Skeletal muscle satellite cell (primary cell): ENCODE data around the gene CLEC1B.
"Not testable (repeated sequence)": the region's sequence is repeated elsewhere in the genome, so short reads cannot be mapped to it uniquely, and the experiment has no call there.

Source experiments
- H3K27me3 ChIP-seq: 2 replicates; pipeline ENCODE4 v1.7.0; 2013; ENCODE audit warnings: low read length; ENCODE audit not compliant: control insufficient read depth, insufficient read depth
- H3K36me3 ChIP-seq: 2 replicates; pipeline ENCODE4 v1.7.0; 2013; ENCODE audit warnings: mild to moderate bottlenecking, control low read depth, low read length; ENCODE audit not compliant: insufficient read depth
- H3K4me1 ChIP-seq: 2 replicates; pipeline ENCODE4 v1.7.0; 2013; ENCODE audit warnings: low read length; ENCODE audit not compliant: control insufficient read depth, insufficient read depth
- H3K4me2 ChIP-seq: 2 replicates; pipeline ENCODE4 v1.7.0; 2013; ENCODE audit warnings: mild to moderate bottlenecking, low read length
- H3K4me3 ChIP-seq: 2 replicates; pipeline ENCODE4 v1.7.0; 2013; ENCODE audit warnings: low read length
- H3K9ac ChIP-seq: 2 replicates; pipeline ENCODE4 v1.7.0; 2013; ENCODE audit warnings: mild to moderate bottlenecking, low read depth, low read length, moderate library complexity
- H3K9me3 ChIP-seq: replicated peaks from 2 replicates; pipeline ENCODE4 v1.7.0; 2013; ENCODE audit warnings: mild to moderate bottlenecking, control low read depth, low read length

CLEC1B gene

DNA sequence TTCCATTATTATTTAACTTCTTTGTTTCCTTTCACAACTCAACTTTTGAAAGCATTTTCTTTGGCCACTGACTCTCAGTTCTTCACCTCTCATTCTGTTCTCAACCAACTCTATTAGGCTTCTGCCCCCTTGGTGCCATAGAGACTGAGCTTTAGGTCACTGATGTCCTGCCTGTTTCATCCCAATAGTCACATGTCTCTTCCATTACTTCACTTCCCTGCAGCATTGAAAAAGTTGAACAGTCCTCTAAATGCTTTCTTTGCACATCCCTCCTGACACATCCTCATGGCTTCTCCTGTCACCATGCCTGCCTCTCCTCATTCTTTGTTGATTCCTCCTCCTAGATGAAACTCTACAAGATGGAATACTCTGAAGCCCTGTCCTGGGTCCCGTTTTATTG lies 25.0 kb downstream of the CLEC1B start:
- H3K4me1 ChIP-seq, result no peaks in the 10 kb centered on the region
- H3K4me3 ChIP-seq, result no peak overlapping the region
- no peak overlapping the region for H3K4me2 ChIP-seq
- H3K36me3 ChIP-seq, result no peaks in the 10 kb centered on the region
- H3K9ac ChIP-seq, result no peak overlapping the region
- no peaks in the 10 kb centered on the region for H3K27me3 ChIP-seq
- no peaks in the 10 kb centered on the region for H3K9me3 ChIP-seq

- no peak within 1 kb of the TSS for H3K4me3 ChIP-seq
- no peak within 1 kb of the TSS for H3K4me2 ChIP-seq
- no peaks in the 10 kb centered on the region for H3K27me3 ChIP-seq
- no peaks in the 10 kb centered on the region for H3K9me3 ChIP-seq
- H3K36me3 ChIP-seq, result no peaks in the 10 kb centered on the region
- H3K4me1 ChIP-seq, result no peaks in the 10 kb centered on the region
- H3K9ac ChIP-seq, result no peak within 1 kb of the TSS
These were observed 27.7 kb downstream of the CLEC1B start, which contains the start of gene CLEC12A for GRCh38 chr12:9971181-9971580. Gene CLEC12A (plus strand): TSS chr12:9971409. CDS start chr12:9971597, 188 bp downstream.

- Histone ChIP-seq H3K36me3 (no peaks in the 10 kb centered on the region), H3K4me2 (no peak overlapping the region), H3K9ac (no peak overlapping the region), H3K4me3 (no peak overlapping the region), H3K4me1 (no peaks in the 10 kb centered on the region), H3K9me3 (no peaks in the 10 kb centered on the region), H3K27me3 (no peaks in the 10 kb centered on the region)
These were observed 29.2 kb downstream of the CLEC1B start for GRCh38 chr12:9969673-9970072.

- no peaks in the 10 kb centered on the region for H3K27me3 ChIP-seq
- H3K36me3 ChIP-seq, result no peaks in the 10 kb centered on the region
- H3K4me1 ChIP-seq, result no peaks in the 10 kb centered on the region
These were observed 37.0 kb downstream of the CLEC1B start for GRCh38 chr12:9961901-9962300.

GRCh38 chr12:9961106-9961505 lies 37.8 kb downstream of the CLEC1B start:
- Histone ChIP-seq H3K4me1 (no peaks in the 10 kb centered on the region), H3K4me3 (no peak overlapping the region), H3K27me3 (no peaks in the 10 kb centered on the region), H3K9me3 (no peaks in the 10 kb centered on the region), H3K9ac (no peak overlapping the region), H3K36me3 (no peaks in the 10 kb centered on the region), H3K4me2 (no peak overlapping the region)

More at GRCh38 chr12:9961901-9962300, 37.0 kb downstream of the CLEC1B start:
- no peak overlapping the region for H3K4me3 ChIP-seq
- H3K9ac ChIP-seq, result no peak overlapping the region
- no peak overlapping the region for H3K4me2 ChIP-seq
- no peaks in the 10 kb centered on the region for H3K9me3 ChIP-seq

GRCh38 chr12:9960590-9960989 lies 38.3 kb downstream of the CLEC1B start:
- Histone ChIP-seq H3K4me1 (no peaks in the 10 kb centered on the region), H3K36me3 (no peaks in the 10 kb centered on the region), H3K4me2 (no peak overlapping the region), H3K9ac (no peak overlapping the region), H3K4me3 (no peak overlapping the region), H3K9me3 (no peaks in the 10 kb centered on the region), H3K27me3 (no peaks in the 10 kb centered on the region)

- Histone ChIP-seq H3K4me2 (no peak overlapping the region), H3K4me1 (no peaks in the 10 kb centered on the region), H3K27me3 (no peaks in the 10 kb centered on the region), H3K9me3 (no peaks in the 10 kb centered on the region), H3K36me3 (no peaks in the 10 kb centered on the region), H3K4me3 (no peak overlapping the region), H3K9ac (no peak overlapping the region)
These were observed 41.1 kb downstream of the CLEC1B start for GRCh38 chr12:9957834-9958233.

DNA sequence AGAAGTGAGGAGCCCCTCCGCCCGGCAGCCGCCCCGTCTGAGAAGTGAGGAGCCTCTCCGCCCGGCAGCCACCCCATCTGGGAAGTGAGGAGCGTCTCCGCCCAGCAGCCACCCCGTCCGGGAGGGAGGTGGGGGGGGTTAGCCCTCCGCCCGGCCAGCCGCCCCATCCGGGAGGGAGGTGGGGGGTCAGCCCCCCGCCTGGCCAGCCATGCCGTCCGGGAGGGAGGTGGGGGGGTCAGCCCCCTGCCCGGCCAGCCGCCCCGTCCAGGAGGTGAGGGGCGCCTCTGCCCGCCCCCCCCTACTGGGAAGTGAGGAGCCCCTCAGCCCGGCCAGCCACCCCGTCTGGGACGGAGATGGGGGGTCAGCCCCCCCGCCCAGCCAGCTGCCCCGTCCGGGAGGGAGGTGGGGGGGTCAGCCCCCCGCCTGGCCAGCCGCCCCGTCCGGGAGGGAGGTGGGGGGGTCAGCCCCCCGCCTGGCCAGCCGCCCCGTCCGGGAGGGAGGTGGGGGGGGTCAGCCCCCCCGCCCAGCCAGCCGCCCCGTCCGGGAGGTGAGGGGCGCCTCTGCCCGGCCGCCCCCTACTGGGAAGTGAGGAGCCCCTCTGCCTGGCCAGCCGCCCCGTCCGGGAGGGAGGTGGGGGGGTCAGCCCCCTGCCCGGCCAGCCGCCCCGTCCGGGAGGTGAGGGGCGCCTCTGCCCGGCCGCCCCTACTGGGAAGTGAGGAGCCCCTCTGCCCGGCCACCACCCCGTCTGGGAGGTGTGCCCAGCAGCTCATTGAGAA lies 45.8 kb downstream of the CLEC1B start:
- H3K27me3 ChIP-seq, H3K9me3 ChIP-seq, H3K4me1 ChIP-seq, H3K36me3 ChIP-seq, H3K4me2 ChIP-seq, H3K4me3 ChIP-seq, H3K9ac ChIP-seq: not testable (repeated sequence)

DNA sequence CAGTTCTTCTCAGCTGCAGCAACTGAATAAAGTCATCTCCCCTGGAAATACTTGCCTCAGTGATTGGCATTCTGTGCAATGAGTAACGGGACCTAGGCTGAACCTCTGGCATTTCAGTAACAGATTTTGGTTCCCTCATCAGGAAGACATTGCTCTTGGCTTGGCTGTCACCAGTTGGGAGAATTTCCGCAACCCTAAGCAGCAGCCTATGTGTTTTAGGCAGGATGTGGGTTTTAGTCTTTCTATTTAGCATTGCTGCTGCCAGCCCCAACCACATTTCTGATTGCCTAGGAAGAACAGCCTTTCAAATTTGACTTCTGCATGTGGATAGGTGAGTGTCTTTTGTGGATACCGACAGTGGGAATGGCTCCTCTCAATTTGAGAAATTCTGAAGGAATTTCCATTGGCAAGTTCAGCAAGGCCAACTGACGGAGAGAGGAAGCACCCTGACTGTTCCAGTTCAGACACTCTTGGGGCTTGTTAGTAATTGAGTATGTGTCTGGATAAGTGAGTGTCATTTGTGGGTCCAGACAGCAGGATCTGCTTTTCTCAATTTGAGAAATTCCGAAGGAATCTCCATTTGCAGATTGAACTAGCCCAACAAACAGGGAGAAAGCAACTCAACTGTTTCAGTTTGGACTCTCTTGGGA lies 47.8 kb downstream of the CLEC1B start:
- no peaks in the 10 kb centered on the region for H3K9me3 ChIP-seq
- no peak overlapping the region for H3K4me3 ChIP-seq
- no peak overlapping the region for H3K9ac ChIP-seq
- no peaks in the 10 kb centered on the region for H3K36me3 ChIP-seq
- no peak overlapping the region for H3K4me2 ChIP-seq
- no peaks in the 10 kb centered on the region for H3K4me1 ChIP-seq
- peaks cover 8% of the 10 kb centered on the region for H3K27me3 ChIP-seq

- Histone ChIP-seq H3K4me1 (no peaks in the 10 kb centered on the region), H3K9me3 (no peaks in the 10 kb centered on the region), H3K36me3 (no peaks in the 10 kb centered on the region), H3K4me2 (no peak overlapping the region), H3K4me3 (no peak overlapping the region), H3K9ac (no peak overlapping the region), H3K27me3 (peaks cover 14% of the 10 kb centered on the region)
These were observed 50.2 kb downstream of the CLEC1B start for GRCh38 chr12:9948606-9949296.

- H3K9me3 ChIP-seq, result no peaks in the 10 kb centered on the region
- no peak overlapping the region for H3K4me3 ChIP-seq
- no peaks in the 10 kb centered on the region for H3K36me3 ChIP-seq
- H3K27me3 ChIP-seq, result peaks cover 19% of the 10 kb centered on the region
- H3K4me1 ChIP-seq, result no peaks in the 10 kb centered on the region
- H3K9ac ChIP-seq, result no peak overlapping the region
- H3K4me2 ChIP-seq, result no peak overlapping the region
These were observed 51.2 kb downstream of the CLEC1B start for GRCh38 chr12:9947674-9948073.
